SW480 (cell line): Measurements from ENCODE around the gene PEX19.

Experiments used
- DNase-seq: peaks from one replicate; pipeline ENCODE4 v3.0.0-alpha.2; 2016; ENCODE audit warnings: low spot score

The PEX19 gene

GRCh38 chr1:160237558-160237957 lies 47.4 kb downstream of the PEX19 start:
- no peak for DNase-seq

DNA sequence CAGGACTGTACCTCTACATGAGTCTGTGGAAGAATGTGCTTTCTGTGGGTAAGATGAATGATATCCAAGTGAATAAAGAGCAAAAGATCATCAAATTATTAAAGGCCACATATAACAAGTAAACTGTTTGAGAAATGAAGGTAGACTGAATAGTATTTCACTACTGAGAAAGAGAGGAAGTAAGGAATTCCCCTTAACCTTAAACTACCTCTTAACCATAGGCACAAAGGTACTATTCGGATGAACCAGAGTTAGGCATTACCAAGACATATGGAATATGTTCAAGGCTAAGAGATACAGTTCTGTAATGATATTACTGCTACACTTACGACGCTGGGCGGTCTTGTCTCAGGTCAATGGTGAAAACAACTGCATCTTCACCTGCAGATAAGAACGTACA lies 48.1 kb downstream of the PEX19 start:
- no peak for DNase-seq

DNA sequence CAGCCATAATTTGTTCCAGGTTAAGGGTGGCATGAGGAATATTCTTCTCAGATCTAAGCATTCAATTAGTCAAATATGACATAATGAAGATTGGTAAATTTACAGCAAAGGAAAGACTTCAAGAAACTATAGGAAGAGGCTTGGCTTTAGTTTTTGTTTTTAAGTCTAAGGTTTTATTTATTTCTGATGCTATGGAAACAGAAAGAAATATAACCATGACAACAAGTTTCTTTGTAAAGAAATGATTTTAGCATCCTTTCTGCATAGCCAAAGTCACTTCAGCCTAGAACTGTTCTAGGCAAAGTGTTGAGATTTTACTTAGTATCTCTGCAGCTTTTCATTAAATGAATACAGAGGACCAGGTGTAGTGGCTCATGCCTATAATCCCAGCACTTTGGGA lies 52.0 kb downstream of the PEX19 start:
- DNase-seq = no peak

- DNase-seq = no peak
These were observed 56.5 kb downstream of the PEX19 start for GRCh38 chr1:160228431-160228830.

DNA sequence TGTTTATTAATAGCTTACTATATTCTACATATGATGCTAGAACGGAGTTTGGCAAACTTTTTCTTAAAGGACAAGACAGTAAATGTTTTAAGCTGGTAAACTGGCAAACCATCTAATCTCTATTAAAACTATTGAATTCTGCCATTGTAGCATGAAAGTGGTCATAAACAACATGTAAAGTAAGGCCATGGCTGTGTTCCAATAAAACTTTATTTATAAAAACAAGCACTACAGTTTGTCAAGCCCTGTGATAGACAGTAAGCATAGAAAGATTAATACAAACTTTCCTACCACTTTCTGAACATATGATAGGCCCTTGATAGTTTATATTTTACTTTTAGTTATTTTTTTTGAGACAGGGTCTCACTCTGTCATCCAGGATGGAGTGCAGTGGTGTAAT lies 57.4 kb downstream of the PEX19 start:
- no peak for DNase-seq

GRCh38 chr1:160227034-160227433 lies 57.9 kb downstream of the PEX19 start:
- no peak for DNase-seq
